A673 (cell line): Measurements from ENCODE around the gene RAPGEF4. TPM values are rescaled to one million over a fixed set of nuclear protein-coding genes. Genes with fewer than 3 reads are reported as not detected.

ENCODE experiments used
- BruUV-seq: library from RNA; stranded (reverse); fragments of 400-500 nt; replicated peaks from 2 replicates; lab custom pipeline; 2021; lab: Mats Ljungman, UMichigan
- CTCF ChIA-PET: fragments of 300-600 bp; sonication (Branson Sonifier 250); formaldehyde crosslinking; loops from one replicate; lab custom pipeline; 2022; ENCODE audit warnings: antibody characterized with exemption; lab: Charles Lee
- POLR2A ChIA-PET: fragments of 300-600 bp; sonication (Branson Sonifier 250); formaldehyde crosslinking; loops from one replicate; lab custom pipeline; 2022; ENCODE audit warnings: antibody characterized with exemption; ENCODE audit not compliant: low non-redundant PET; lab: Charles Lee
- DNase-seq: peaks from one replicate; pipeline ENCODE4 v3.0.0-alpha.2; 2015; ENCODE audit warnings: low spot score
- H3K27ac ChIP-seq: fragments of 200-600 bp; sonication (generic); 2 replicates; pipeline ENCODE4 v1.5.1; 2016; ENCODE audit warnings: mixed run types, low read depth, mild to moderate bottlenecking, mixed read lengths, antibody characterized with exemption, low read length; ENCODE audit not compliant: poor library complexity, severe bottlenecking
- H3K27me3 ChIP-seq: fragments of 200-600 bp; sonication (generic); replicated peaks from 2 replicates; pipeline ENCODE4 v1.6.1; 2017; ENCODE audit warnings: mixed run types, low read depth, mild to moderate bottlenecking, mixed read lengths, antibody characterized with exemption, low read length; ENCODE audit not compliant: insufficient read depth, poor library complexity
- H3K36me3 ChIP-seq: fragments of 200-600 bp; sonication (generic); 2 replicates; pipeline ENCODE4 v1.6.1; 2016; ENCODE audit warnings: mixed run types, mild to moderate bottlenecking, mixed read lengths, antibody characterized with exemption, low read length; ENCODE audit not compliant: insufficient read depth, poor library complexity, severe bottlenecking
- H3K4me1 ChIP-seq: fragments of 200-600 bp; sonication (generic); 2 replicates; pipeline ENCODE4 v1.6.1; 2017; ENCODE audit warnings: mixed run types, mild to moderate bottlenecking, mixed read lengths, antibody characterized with exemption, low read length; ENCODE audit not compliant: insufficient read depth, poor library complexity, severe bottlenecking
- H3K4me3 ChIP-seq: fragments of 200-600 bp; sonication (generic); 2 replicates; pipeline ENCODE4 v1.5.1; 2016; ENCODE audit warnings: low read depth, mixed run types, mild to moderate bottlenecking, mixed read lengths, low read length; ENCODE audit not compliant: poor library complexity, severe bottlenecking
- H3K9me3 ChIP-seq: fragments of 200-600 bp; sonication (generic); 2 replicates; pipeline ENCODE4 v1.6.1; 2016; ENCODE audit warnings: mixed run types, low read depth, mild to moderate bottlenecking, mixed read lengths, antibody characterized with exemption, low read length; ENCODE audit not compliant: poor library complexity, severe bottlenecking
- CTCF ChIP-seq: fragments of 300-800, 200-600 bp; sonication (generic); conservative IDR thresholded peaks from 2 replicates; pipeline ENCODE4 v1.5.1; 2017; ENCODE audit warnings: low read depth, mild to moderate bottlenecking, antibody characterized with exemption, low read length, moderate library complexity, mixed read lengths
- EZH2 ChIP-seq: fragments of 200-600 bp; sonication (generic); IDR thresholded peaks from 2 replicates; pipeline ENCODE4 v1.6.1; 2017; ENCODE audit warnings: borderline replicate concordance, low read depth, mild to moderate bottlenecking, mixed read lengths, antibody characterized with exemption, low read length; ENCODE audit not compliant: poor library complexity, severe bottlenecking
- intact Hi-C: fragments of 100-400 bp; cut with micrococcal nuclease; formaldehyde crosslinking; loops from one replicate; pipeline ENCODE4 v1.10.0; 2022; ENCODE audit not compliant: unreplicated experiment
- total RNA-seq: library from RNA; stranded (reverse); gene quantifications from 2 replicates; pipeline ENCODE4 v1.2.3, GENCODE V29; 2021

RAPGEF4 gene
- total RNA-seq, 1 experiment from 2014 or later: 0.26 TPM

GRCh38 chr2:172912266-172912665 is 176.6 kb downstream of the RAPGEF4 start:
- no peaks in the 10 kb centered on the region for H3K9me3 ChIP-seq
- H3K27ac ChIP-seq: no peak overlapping the region
- no peak for TF ChIP-seq CTCF
- no peak for TF ChIP-seq EZH2
- POLR2A ChIA-PET: no interaction called here
- H3K36me3 ChIP-seq: no peaks in the 10 kb centered on the region
- H3K4me1 ChIP-seq: no peaks in the 10 kb centered on the region
- H3K4me3 ChIP-seq: no peak overlapping the region
- CTCF ChIA-PET: no interaction called here
- intact Hi-C loops: no loop called here
- H3K27me3 ChIP-seq: peaks cover 6% of the 10 kb centered on the region
- DNase-seq: no peak
- no TSS peak for BruUV-seq

GRCh38 chr2:172914341-172915008 is 178.8 kb downstream of the RAPGEF4 start:
- H3K36me3 ChIP-seq: no peaks in the 10 kb centered on the region
- no peaks in the 10 kb centered on the region for H3K9me3 ChIP-seq
- no peak for DNase-seq
- H3K4me1 ChIP-seq: no peaks in the 10 kb centered on the region
- POLR2A ChIA-PET: interaction anchor here (0.6 kb wide), 1 partner anchor 11 kb away, joined by 9 read pairs; no protein-coding TSS in a partner anchor
- no TSS peak for BruUV-seq
- CTCF ChIA-PET: no interaction called here
- H3K4me3 ChIP-seq: no peak overlapping the region
- intact Hi-C loops: no loop called here
- no peak overlapping the region for H3K27ac ChIP-seq
- TF ChIP-seq EZH2 (no peak), CTCF (no peak)
- H3K27me3 ChIP-seq: peaks cover 6% of the 10 kb centered on the region

GRCh38 chr2:172917716-172918115 is 182.1 kb downstream of the RAPGEF4 start:
- no peaks in the 10 kb centered on the region for H3K9me3 ChIP-seq
- POLR2A ChIA-PET: no interaction called here

More at GRCh38 chr2:172917716-172918115, 182.1 kb downstream of the RAPGEF4 start:
- intact Hi-C loops: no loop called here
- DNase-seq: no peak
- Histone ChIP-seq H3K36me3 (no peaks in the 10 kb centered on the region), H3K4me1 (no peaks in the 10 kb centered on the region), H3K27me3 (peaks cover 9% of the 10 kb centered on the region), H3K27ac (no peak overlapping the region), H3K4me3 (no peak overlapping the region)
- TF ChIP-seq EZH2 (no peak), CTCF (no peak)
- BruUV-seq: no TSS peak
- CTCF ChIA-PET: interaction anchor here (0.7 kb wide), 1 partner anchor 293 kb away, joined by 9 read pairs; no protein-coding TSS in a partner anchor
